Measurements from ENCODE around the gene ARL6IP6.

DNA sequence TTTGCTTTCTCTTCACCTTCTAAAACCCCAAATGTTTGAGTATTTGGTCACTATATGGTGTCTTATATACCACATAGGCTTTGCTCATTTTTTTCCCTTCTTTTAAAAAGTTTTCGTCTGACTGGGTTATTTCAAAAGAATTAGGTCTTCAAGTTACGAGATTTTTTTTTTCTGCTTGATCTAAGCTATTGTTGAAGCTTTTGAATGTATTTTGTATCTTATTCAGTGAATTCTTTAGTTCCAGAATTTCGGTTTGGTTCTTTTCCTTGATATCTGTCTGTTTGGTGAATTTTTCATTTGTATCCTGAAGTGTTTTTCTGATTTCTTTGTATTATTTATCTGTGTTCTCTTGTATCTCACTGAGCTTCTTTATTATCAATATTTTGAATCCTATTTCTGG, 93.5 kb downstream of the ARL6IP6 start:
- TF ChIP-seq POLR2A (IDR thresholded peaks at IDR 0.05; ENCODE audit: low read depth, low read length) (no peak), POLR2AphosphoS5 (IDR thresholded peaks at IDR 0.05; ENCODE audit: low read depth, low read length) (no peak)
